K562 (cell line): ENCODE results near the gene HSD17B8. TPM values are rescaled to one million over a fixed set of nuclear protein-coding genes. Genes with fewer than 3 reads are reported as not detected.

Source experiments
- CREB1 ChIP-seq, 2 experiments: sonication (generic) in 1 of 2; formaldehyde crosslinking in 1 of 2; IDR thresholded peaks; 2 replicates each; pipeline versions ENCODE4 v1.6.1 to v1.8.0; 2012 to 2022; ENCODE audit warnings: inconsistent platforms in 1 of 2, mild to moderate bottlenecking in 1 of 2, missing genetic modification reagents in 1 of 2, moderate library complexity in 1 of 2
- EP300 ChIP-seq: IDR thresholded peaks from 2 replicates; pipeline ENCODE4 v1.6.1; 2012; ENCODE audit warnings: low read length, improper control_type of control experiment
- FOXP1 ChIP-seq: sonication (generic); formaldehyde crosslinking; IDR thresholded peaks from 2 replicates; pipeline ENCODE4 v1.8.0; 2022; ENCODE audit warnings: mild to moderate bottlenecking, missing genetic modification reagents
- FOXP4 ChIP-seq: sonication (generic); formaldehyde crosslinking; IDR thresholded peaks from 2 replicates; pipeline ENCODE4 v1.8.0; 2022; ENCODE audit warnings: mild to moderate bottlenecking, missing genetic modification reagents, borderline replicate concordance
- MAZ ChIP-seq, 2 experiments: fragments of 450-650 bp in 1 of 2; sonication (generic) in 1 of 2; formaldehyde crosslinking; IDR thresholded peaks in 1 of 2; conservative IDR thresholded peaks in 1 of 2; 2 replicates each; pipeline versions ENCODE4 v1.4.0 to v1.5.0; 2020; ENCODE audit warnings: mild to moderate bottlenecking in 1 of 2, missing genetic modification reagents in 1 of 2
- NR2C2 ChIP-seq, 2 experiments: fragments of 200-800 bp in 1 of 2; sonication (Bioruptor generic) in 1 of 2; sonication (generic) in 1 of 2; formaldehyde crosslinking in 1 of 2; IDR thresholded peaks; 2 replicates each; pipeline versions ENCODE4 v1.6.1 to v1.8.0; 2016 to 2022; ENCODE audit warnings: mild to moderate bottlenecking in 1 of 2, missing compliant biosample characterization in 1 of 2, missing genetic modification characterization in 1 of 2, missing genetic modification reagents in 1 of 2
- RFX7 ChIP-seq: fragments of 250-450 bp; sonication (Bioruptor Pico); IDR thresholded peaks from 2 replicates; pipeline ENCODE4 v1.5.1; 2021; ENCODE audit warnings: mild to moderate bottlenecking
- SMAD4 ChIP-seq: fragments of 250-450 bp; sonication (Bioruptor Pico); conservative IDR thresholded peaks from 2 replicates; pipeline ENCODE4 v1.8.0; 2021; ENCODE audit warnings: inconsistent platforms, mild to moderate bottlenecking, moderate library complexity
- SMARCA4 ChIP-seq: fragments of 450-650 bp; IDR thresholded peaks from 2 replicates; pipeline ENCODE4 v1.6.1; 2016
- ZBTB12 ChIP-seq: fragments of 250-450 bp; sonication (Bioruptor Pico); IDR thresholded peaks from 2 replicates; pipeline ENCODE4 v1.4.0; 2020
- ZFP30 ChIP-seq: fragments of 250-450 bp; sonication (Bioruptor Pico); IDR thresholded peaks from 2 replicates; pipeline ENCODE4 v1.8.0; 2022; ENCODE audit warnings: moderate library complexity, mild to moderate bottlenecking, inconsistent platforms, borderline replicate concordance
- polyA plus RNA-seq, 8 experiments: library from polyadenylated mRNA; depleted of rRNA in 4 of 8; stranded (reverse) in 5 of 8; unstranded in 3 of 8; fragments of >200 nt; fragmentation: Nextera tagmentation in 2 of 8; fragmentation: Illumina TruSeq in 1 of 8; extraction: Ambion mirVana in 2 of 8; extraction: Trizol in 1 of 8; gene quantifications; 2 replicates each; pipeline versions ENCODE4 v1.2.1 to v1.2.3, GENCODE V29; 2011 to 2014; ENCODE audit warnings: inconsistent platforms in 1 of 8, missing spikeins in 1 of 8
- total RNA-seq, 7 experiments: library from RNA; depleted of rRNA in 6 of 7; stranded (reverse); fragments of >200 nt in 6 of 7; fragmentation: Illumina TruSeq in 2 of 7; extraction: Trizol in 2 of 7; gene quantifications; 2 replicates each; pipeline versions ENCODE4 v1.2.1 to v1.2.3, GENCODE V29; 2011 to 2021; ENCODE audit warnings: low replicate concordance in 1 of 7
- TF ChIP-seq, protein P1 (sequence below): sonication (generic); formaldehyde crosslinking; IDR thresholded peaks from 2 replicates; pipeline ENCODE4 v1.8.0; 2022; ENCODE audit warnings: missing genetic modification reagents, mild to moderate bottlenecking, moderate library complexity, borderline replicate concordance
- TF ChIP-seq, protein P2 (sequence below): sonication (generic); formaldehyde crosslinking; IDR thresholded peaks from 2 replicates; pipeline ENCODE4 v1.8.0; 2022; ENCODE audit warnings: mild to moderate bottlenecking, missing genetic modification reagents
- TF ChIP-seq, protein P3 (sequence below): sonication (generic); formaldehyde crosslinking; IDR thresholded peaks from 2 replicates; pipeline ENCODE4 v1.8.1; 2023; ENCODE audit warnings: mild to moderate bottlenecking, missing genetic modification reagents

The HSD17B8 gene
- total and polyA plus RNA-seq, 9 of the 15 experiments (the other 6 are each of a cell fraction or from before 2014, with no cell fraction given), result 3.7 to 35.2 (median 14.2) TPM

- TF ChIP-seq FOXP4 (CRISPR knock-in tag), result peak; percentile 56; the same call in 1 of the 2 replicates
- no peak for TF ChIP-seq RFX7 (CRISPR knock-in tag)
- TF ChIP-seq EP300, result 0 out of 2 replicates have a peak, but pooled peaks have one; percentile 9
- TF ChIP-seq FOXP1 (CRISPR knock-in tag), result no peak
- no peak for TF ChIP-seq ZBTB12 (CRISPR knock-in tag)
- TF ChIP-seq CREB1 (IDR thresholded peaks at IDR 0.05), result no peak
- TF ChIP-seq CREB1 (CRISPR knock-in tag; IDR thresholded peaks at IDR 0.05), result no peak
- TF ChIP-seq, protein P1, sequence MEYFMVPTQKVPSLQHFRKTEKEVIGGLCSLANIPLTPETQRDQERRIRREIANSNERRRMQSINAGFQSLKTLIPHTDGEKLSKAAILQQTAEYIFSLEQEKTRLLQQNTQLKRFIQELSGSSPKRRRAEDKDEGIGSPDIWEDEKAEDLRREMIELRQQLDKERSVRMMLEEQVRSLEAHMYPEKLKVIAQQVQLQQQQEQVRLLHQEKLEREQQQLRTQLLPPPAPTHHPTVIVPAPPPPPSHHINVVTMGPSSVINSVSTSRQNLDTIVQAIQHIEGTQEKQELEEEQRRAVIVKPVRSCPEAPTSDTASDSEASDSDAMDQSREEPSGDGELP (CRISPR knock-in tag), result peak; percentile 59; the same call in 1 of the 2 replicates
- TF ChIP-seq, protein P2, sequence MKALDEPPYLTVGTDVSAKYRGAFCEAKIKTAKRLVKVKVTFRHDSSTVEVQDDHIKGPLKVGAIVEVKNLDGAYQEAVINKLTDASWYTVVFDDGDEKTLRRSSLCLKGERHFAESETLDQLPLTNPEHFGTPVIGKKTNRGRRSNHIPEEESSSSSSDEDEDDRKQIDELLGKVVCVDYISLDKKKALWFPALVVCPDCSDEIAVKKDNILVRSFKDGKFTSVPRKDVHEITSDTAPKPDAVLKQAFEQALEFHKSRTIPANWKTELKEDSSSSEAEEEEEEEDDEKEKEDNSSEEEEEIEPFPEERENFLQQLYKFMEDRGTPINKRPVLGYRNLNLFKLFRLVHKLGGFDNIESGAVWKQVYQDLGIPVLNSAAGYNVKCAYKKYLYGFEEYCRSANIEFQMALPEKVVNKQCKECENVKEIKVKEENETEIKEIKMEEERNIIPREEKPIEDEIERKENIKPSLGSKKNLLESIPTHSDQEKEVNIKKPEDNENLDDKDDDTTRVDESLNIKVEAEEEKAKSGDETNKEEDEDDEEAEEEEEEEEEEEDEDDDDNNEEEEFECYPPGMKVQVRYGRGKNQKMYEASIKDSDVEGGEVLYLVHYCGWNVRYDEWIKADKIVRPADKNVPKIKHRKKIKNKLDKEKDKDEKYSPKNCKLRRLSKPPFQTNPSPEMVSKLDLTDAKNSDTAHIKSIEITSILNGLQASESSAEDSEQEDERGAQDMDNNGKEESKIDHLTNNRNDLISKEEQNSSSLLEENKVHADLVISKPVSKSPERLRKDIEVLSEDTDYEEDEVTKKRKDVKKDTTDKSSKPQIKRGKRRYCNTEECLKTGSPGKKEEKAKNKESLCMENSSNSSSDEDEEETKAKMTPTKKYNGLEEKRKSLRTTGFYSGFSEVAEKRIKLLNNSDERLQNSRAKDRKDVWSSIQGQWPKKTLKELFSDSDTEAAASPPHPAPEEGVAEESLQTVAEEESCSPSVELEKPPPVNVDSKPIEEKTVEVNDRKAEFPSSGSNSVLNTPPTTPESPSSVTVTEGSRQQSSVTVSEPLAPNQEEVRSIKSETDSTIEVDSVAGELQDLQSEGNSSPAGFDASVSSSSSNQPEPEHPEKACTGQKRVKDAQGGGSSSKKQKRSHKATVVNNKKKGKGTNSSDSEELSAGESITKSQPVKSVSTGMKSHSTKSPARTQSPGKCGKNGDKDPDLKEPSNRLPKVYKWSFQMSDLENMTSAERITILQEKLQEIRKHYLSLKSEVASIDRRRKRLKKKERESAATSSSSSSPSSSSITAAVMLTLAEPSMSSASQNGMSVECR (CRISPR knock-in tag), result no peak
- peak; percentile 75 for TF ChIP-seq SMARCA4
- no peak for TF ChIP-seq NR2C2 (CRISPR knock-in tag; IDR thresholded peaks at IDR 0.05)
- 0 out of 2 replicates have a peak, but pooled peaks have one; percentile 41 for TF ChIP-seq NR2C2 (tag; IDR thresholded peaks at IDR 0.05)
- TF ChIP-seq, protein P3, sequence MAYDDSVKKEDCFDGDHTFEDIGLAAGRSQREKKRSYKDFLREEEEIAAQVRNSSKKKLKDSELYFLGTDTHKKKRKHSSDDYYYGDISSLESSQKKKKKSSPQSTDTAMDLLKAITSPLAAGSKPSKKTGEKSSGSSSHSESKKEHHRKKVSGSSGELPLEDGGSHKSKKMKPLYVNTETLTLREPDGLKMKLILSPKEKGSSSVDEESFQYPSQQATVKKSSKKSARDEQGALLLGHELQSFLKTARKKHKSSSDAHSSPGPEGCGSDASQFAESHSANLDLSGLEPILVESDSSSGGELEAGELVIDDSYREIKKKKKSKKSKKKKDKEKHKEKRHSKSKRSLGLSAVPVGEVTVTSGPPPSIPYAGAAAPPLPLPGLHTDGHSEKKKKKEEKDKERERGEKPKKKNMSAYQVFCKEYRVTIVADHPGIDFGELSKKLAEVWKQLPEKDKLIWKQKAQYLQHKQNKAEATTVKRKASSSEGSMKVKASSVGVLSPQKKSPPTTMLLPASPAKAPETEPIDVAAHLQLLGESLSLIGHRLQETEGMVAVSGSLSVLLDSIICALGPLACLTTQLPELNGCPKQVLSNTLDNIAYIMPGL (CRISPR knock-in tag), result no peak
- TF ChIP-seq SMAD4, result 0 out of 2 replicates have a peak, but pooled peaks have one; percentile 36
- TF ChIP-seq MAZ (CRISPR knock-in tag; conservative IDR thresholded peaks at IDR 0.05 in 1 of 2, IDR thresholded peaks at IDR 0.05 in 1 of 2), result peak in 1 of 2 experiments; percentile 28; a peak in 1 of 4 replicates
- TF ChIP-seq ZFP30 (CRISPR knock-in tag), result no peak
Measured at GRCh38 chr6:33197431-33198048, 6.9 kb upstream of the HSD17B8 start (continued).
